DOHH2 (cell line): Measurements from ENCODE around the gene RBP5.

ENCODE experiments used
- H3F3A ChIP-seq: fragments of 200-600 bp; sonication (generic), shearing (Covaris generic); 2 replicates; pipeline ENCODE4 v1.6.0; 2016; ENCODE audit warnings: antibody characterized with exemption, mild to moderate bottlenecking; ENCODE audit not compliant: control insufficient read depth, insufficient read depth
- H3K27ac ChIP-seq: fragments of 200-600 bp; sonication (generic); 2 replicates; pipeline ENCODE4 v1.5.1; 2014; ENCODE audit warnings: low read depth, mild to moderate bottlenecking, low read length, moderate library complexity
- H3K27me3 ChIP-seq: fragments of 200-600 bp; sonication (generic); 2 replicates; pipeline ENCODE4 v1.6.1; 2014; ENCODE audit warnings: mild to moderate bottlenecking, low read length, mixed read lengths; ENCODE audit not compliant: control insufficient read depth
- H3K36me3 ChIP-seq: fragments of 200-600 bp; sonication (generic); 2 replicates; pipeline ENCODE4 v1.6.1; 2014; ENCODE audit warnings: mild to moderate bottlenecking, low read length, moderate library complexity, mixed read lengths; ENCODE audit not compliant: control insufficient read depth
- H3K4me1 ChIP-seq: fragments of 200-600 bp; sonication (generic); 2 replicates; pipeline ENCODE4 v1.6.1; 2014; ENCODE audit warnings: mild to moderate bottlenecking, low read length, mixed read lengths; ENCODE audit not compliant: control insufficient read depth
- H3K4me2 ChIP-seq: fragments of 200-600 bp; sonication (generic); 2 replicates; pipeline ENCODE4 v1.6.0; 2014; ENCODE audit warnings: mild to moderate bottlenecking, low read length, moderate library complexity
- H3K4me3 ChIP-seq: fragments of 200-600 bp; sonication (generic); 2 replicates; pipeline ENCODE4 v1.5.1; 2014; ENCODE audit warnings: mild to moderate bottlenecking, low read length, mixed read lengths
- H3K79me2 ChIP-seq: fragments of 200-600 bp; sonication (generic); 2 replicates; pipeline ENCODE4 v1.6.1; 2014; ENCODE audit warnings: mild to moderate bottlenecking, low read length, mixed read lengths; ENCODE audit not compliant: control insufficient read depth
- H3K9me2 ChIP-seq: fragments of 200-600 bp; sonication (generic); replicated peaks from 2 replicates; pipeline ENCODE4 v1.6.1; 2014; ENCODE audit warnings: mild to moderate bottlenecking, low read length, mixed read lengths; ENCODE audit not compliant: control insufficient read depth
- H3K9me3 ChIP-seq: fragments of 200-600 bp; sonication (generic); 2 replicates; pipeline ENCODE4 v1.6.1; 2014; ENCODE audit warnings: antibody characterized with exemption, low read length, mixed read lengths; ENCODE audit not compliant: control insufficient read depth, insufficient read depth
- H4K20me1 ChIP-seq: fragments of 200-600 bp; sonication (generic); 2 replicates; pipeline ENCODE4 v1.6.0; 2014; ENCODE audit warnings: low read depth, mild to moderate bottlenecking, antibody characterized with exemption, low read length, moderate library complexity; ENCODE audit not compliant: control insufficient read depth, insufficient read depth
- EZH2phosphoT487 ChIP-seq: fragments of 200-600 bp; sonication (generic); IDR thresholded peaks from 2 replicates; pipeline ENCODE4 v1.6.1; 2017; ENCODE audit warnings: borderline replicate concordance, mild to moderate bottlenecking, antibody characterized with exemption, low read length, moderate library complexity, mixed read lengths
- TF ChIP-seq, protein P1 (sequence below): fragments of 200-600 bp; sonication (generic); IDR thresholded peaks from one replicate; pipeline ENCODE4 v1.5.1; 2014; ENCODE audit warnings: antibody characterized with exemption, mild to moderate bottlenecking, low read depth, low read length; ENCODE audit not compliant: poor library complexity, severe bottlenecking

RBP5 gene

DNA sequence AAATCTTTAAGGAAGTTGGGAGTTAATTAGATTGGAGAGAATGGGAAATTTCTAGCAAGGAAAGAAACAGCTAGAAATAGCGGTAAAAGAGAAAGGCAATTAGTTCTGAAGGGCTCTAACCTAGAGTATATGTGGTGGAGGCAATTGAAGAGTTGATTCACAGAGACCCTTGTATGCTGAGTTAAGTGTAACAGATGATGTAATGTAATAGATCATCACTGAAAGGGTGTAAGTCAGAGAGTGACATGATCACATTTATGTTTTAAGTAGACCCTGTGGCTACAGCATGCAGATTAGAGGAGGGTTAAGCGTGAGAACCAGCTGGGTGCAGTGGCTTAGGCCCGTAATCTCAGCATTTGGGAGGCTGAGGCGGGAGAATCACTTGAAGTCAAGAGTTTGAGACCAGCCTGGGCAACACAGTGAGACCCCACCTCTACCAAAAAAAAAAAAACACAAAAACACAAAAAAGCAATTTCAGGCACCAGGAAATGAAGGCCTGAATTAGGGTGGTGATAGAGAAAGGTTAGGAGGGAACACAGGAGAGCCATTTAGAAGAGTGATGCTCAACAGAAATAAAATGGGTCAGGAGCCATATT lies 3.0 kb downstream of the RBP5 start:
- Histone ChIP-seq H3F3A (no peaks in the 10 kb centered on the region), H3K4me3 (no peak overlapping the region), H3K79me2 (no peaks in the 10 kb centered on the region), H3K9me3 (no peaks in the 10 kb centered on the region), H3K27ac (no peak overlapping the region), H3K36me3 (no peaks in the 10 kb centered on the region), H3K4me2 (no peak overlapping the region), H4K20me1 (no peaks in the 10 kb centered on the region), H3K4me1 (peaks cover 14% of the 10 kb centered on the region), H3K9me2 (no peaks in the 10 kb centered on the region), H3K27me3 (peaks cover 28% of the 10 kb centered on the region)
- TF ChIP-seq EZH2phosphoT487, result no peak
- TF ChIP-seq, protein P1, sequence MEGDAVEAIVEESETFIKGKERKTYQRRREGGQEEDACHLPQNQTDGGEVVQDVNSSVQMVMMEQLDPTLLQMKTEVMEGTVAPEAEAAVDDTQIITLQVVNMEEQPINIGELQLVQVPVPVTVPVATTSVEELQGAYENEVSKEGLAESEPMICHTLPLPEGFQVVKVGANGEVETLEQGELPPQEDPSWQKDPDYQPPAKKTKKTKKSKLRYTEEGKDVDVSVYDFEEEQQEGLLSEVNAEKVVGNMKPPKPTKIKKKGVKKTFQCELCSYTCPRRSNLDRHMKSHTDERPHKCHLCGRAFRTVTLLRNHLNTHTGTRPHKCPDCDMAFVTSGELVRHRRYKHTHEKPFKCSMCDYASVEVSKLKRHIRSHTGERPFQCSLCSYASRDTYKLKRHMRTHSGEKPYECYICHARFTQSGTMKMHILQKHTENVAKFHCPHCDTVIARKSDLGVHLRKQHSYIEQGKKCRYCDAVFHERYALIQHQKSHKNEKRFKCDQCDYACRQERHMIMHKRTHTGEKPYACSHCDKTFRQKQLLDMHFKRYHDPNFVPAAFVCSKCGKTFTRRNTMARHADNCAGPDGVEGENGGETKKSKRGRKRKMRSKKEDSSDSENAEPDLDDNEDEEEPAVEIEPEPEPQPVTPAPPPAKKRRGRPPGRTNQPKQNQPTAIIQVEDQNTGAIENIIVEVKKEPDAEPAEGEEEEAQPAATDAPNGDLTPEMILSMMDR, result no peak

DNA sequence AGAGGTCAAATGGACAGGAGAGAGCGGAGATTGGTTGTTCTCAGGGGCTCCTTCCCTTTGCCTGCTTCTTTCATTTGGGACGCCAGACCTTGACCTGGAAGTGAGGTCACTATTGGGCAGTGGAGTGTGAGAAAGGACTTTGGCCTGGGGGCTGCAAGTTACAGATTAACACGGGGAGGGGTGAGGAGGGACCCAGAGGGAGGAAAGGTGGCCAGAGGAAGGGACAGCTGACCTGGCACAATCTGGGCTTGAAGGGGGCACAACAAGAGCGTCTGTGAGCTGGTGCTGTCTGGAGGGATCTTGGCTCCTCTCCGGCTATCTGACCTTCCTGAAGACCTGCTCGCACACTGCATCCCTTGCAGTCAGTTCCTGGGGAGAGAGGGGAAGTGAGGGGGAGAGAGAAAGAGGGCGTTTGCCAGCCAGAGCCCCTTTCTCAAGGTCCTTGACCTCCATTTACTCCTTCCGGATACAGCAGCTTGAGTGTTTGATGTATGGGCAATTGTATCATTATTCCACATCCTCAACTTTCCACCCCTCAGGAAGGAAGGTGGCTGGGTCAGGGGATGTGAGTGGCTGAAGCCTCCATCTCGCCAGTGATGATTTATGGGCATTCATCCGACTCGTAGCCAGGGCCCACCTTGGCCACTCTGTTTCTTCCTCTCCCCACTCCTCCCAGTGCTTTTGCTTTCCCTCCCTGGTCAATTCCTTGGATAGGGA lies 4.7 kb downstream of the RBP5 start:
- Histone ChIP-seq H3K4me1 (no peaks in the 10 kb centered on the region), H3K4me2 (no peak overlapping the region), H3K4me3 (no peak overlapping the region), H3K79me2 (no peaks in the 10 kb centered on the region), H3K27ac (no peak overlapping the region), H3K27me3 (peaks cover 11% of the 10 kb centered on the region), H4K20me1 (no peaks in the 10 kb centered on the region), H3K36me3 (no peaks in the 10 kb centered on the region), H3K9me2 (no peaks in the 10 kb centered on the region), H3K9me3 (no peaks in the 10 kb centered on the region), H3F3A (no peaks in the 10 kb centered on the region)
- TF ChIP-seq, protein P1, result no peak
- no peak for TF ChIP-seq EZH2phosphoT487

DNA sequence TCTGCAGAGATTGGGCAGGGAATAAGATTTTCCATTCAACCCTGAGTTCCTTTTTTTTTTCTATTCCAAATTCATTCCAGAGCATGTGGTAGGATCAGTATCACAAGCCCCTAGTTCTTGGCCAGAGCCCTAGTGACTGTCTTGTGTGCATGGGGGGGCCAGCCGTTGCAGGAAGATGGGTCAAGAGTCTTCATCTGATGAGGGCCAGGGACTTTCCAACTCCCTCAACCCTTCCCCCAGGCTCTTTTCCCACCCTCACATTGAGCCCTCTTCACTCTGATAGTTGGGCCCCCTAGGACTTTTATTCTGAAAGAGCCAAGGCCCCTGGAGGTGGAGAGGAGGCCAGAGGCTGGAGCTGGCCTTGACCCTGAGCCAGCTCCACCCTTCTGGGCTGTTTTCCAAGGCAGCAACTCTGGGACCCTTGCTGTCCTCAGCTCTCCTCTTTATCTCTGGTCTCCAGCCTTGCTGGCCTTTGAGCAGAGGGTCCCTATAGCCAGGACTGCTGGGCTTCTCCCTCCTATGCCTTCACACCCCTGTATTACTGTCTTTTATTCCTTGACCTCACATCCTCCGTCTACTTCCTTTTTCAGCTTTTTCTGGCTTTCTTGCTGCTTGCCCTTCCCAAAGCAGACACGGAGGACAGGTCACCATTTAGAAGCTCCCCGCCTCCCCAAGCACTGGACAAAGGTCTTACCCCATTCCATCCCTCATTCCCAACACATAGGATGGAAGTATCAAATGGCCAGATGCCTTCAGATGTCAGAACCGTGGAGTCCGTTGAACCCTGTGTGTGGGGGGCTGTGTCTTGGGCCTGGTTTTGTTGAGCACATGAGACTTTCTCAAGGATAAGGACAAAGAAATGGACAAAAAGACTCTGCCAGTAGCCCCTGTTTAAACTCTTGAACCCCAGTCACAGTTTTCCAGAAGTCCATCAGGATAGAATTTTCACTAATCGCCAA lies 5.6 kb downstream of the RBP5 start:
- Histone ChIP-seq H3K79me2 (no peaks in the 10 kb centered on the region), H3K4me2 (no peak overlapping the region), H3K27me3 (0 out of 2 replicates have a peak, but pooled peaks cover 3% of the 10 kb centered on the region), H3K9me2 (no peaks in the 10 kb centered on the region), H3K36me3 (no peaks in the 10 kb centered on the region), H3K4me3 (no peak overlapping the region), H4K20me1 (no peaks in the 10 kb centered on the region), H3K4me1 (no peaks in the 10 kb centered on the region), H3K27ac (no peak overlapping the region), H3F3A (no peaks in the 10 kb centered on the region), H3K9me3 (no peaks in the 10 kb centered on the region)
- TF ChIP-seq EZH2phosphoT487, result no peak
- TF ChIP-seq, protein P1, result no peak
